ENCODE data around the gene LRRC3B.

DNA sequence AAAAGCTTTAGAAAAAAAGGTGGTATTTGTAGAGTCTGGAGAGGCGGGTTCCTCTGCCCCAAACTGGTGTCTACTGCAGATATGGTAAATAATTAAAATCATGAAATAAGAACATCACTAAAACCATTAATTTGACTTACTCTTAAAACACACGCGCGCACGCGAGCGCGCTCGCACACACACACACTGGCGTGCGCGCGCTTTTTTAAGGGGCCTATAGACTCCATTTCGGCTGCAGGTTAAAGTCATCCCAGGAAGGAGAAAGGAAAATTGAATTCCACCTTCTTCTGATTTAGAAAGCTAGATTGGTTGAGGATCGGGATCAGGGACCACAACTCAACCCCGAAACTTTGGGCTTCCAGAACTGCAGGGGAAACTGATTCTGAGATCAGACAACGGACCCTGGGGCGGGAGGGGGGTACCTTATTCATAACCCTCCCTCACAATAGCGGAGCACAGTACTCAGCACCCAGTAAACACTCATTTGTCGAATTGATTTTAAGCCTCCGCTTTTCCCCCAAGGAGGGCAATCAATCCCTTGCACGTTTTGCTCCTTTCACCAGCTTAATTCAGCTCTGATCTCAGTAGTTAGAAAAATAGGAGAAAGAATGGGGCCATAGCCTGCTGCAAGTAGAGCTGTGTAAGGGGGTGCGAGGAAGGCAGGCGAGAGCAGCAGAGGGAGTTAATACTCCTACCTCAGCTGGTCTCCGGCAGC, 509 bp upstream of the LRRC3B start:
- TF ChIP-seq, protein P1, sequence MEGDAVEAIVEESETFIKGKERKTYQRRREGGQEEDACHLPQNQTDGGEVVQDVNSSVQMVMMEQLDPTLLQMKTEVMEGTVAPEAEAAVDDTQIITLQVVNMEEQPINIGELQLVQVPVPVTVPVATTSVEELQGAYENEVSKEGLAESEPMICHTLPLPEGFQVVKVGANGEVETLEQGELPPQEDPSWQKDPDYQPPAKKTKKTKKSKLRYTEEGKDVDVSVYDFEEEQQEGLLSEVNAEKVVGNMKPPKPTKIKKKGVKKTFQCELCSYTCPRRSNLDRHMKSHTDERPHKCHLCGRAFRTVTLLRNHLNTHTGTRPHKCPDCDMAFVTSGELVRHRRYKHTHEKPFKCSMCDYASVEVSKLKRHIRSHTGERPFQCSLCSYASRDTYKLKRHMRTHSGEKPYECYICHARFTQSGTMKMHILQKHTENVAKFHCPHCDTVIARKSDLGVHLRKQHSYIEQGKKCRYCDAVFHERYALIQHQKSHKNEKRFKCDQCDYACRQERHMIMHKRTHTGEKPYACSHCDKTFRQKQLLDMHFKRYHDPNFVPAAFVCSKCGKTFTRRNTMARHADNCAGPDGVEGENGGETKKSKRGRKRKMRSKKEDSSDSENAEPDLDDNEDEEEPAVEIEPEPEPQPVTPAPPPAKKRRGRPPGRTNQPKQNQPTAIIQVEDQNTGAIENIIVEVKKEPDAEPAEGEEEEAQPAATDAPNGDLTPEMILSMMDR (conservative IDR thresholded peaks at IDR 0.05; ENCODE audit: low read length): no peak
- TF ChIP-seq EZH2phosphoT487 (IDR thresholded peaks at IDR 0.05; ENCODE audit: borderline replicate concordance, low read depth, low read length): no peak

Data from OCI-LY7 (cell line).